Kidney glomerular epithelial cell (primary cell): ENCODE data around the gene CLCN7.

Experiments used
- DNase-seq: peaks from one replicate; lab custom pipeline; 2025; lab: John Stamatoyannopoulos, UW

CLCN7 gene

DNA sequence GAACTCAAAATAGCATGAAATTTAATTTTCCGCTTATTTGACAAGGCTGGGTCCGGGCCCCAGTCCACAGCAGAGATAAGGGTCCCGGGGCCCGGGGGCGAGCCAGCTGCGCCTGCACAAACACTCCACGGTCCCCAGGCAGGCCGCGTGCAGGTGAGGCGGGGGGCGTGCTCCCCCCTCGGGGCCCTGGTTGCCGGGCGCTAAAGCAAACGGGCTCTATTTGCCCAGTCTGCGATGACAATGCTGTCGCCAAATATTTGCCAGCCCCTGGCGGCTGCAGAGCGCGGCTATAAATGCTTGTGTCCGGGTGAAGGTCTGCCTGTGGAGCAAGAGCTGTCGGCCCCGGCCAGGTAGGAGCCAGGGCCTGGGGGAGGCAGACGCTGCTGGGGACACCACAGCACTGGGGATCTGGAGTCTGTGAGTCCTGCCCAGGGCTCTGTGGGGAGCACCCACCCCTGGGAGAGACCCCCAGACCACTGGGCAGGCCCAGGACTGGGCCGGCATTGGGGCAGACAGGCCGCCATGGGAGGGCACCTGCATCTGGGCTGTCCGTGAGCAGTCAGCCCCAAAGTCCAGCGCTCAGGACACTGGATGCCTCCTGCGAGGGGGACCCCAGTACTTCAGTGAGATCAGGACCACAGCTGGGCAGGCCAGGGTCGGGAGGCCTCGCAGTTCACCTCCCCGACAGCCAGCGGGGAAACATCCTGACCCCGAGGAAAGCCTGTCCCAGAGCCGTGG is 43.9 kb downstream of the CLCN7 start, which contains the start of gene PERCC1:
TSS of gene PERCC1 (plus strand) at position 320 of the 738 bp plus-strand sequence. CDS start 1,516 bp downstream, outside the sequence.
- no peak for DNase-seq

DNA sequence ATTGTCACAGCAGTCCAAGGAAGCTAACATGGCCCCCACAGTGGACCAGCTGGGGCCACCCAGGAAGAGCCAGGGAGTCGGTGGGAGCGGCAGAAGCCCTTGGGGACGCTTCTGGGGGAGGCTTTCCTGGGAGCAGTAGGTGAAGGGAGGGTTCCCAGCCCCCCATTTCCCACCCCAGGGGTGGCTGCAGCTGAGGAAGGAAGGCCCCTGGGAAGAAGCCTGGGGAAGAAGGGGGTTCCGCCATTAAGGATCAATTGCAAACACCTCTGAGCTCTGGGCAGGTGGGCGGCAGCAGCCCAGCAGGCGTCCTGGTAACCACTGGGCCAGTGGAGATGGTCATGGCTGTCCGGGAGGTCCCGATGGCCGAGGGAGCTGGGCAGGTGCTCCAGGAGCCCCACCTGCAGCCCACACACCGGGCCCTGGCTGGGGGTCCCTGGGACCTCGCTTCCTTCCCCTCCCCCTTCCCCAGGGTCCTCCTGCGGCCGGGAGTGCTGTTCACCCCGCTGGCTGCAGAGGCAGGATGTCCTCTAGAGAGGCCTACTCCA is 44.5 kb downstream of the CLCN7 start:
- DNase-seq, result no peak

GRCh38 chr16:1429631-1430030 is 45.2 kb downstream of the CLCN7 start:
- DNase-seq, result no peak

- no peak for DNase-seq
Observed at GRCh38 chr16:1429012-1429411, 45.8 kb downstream of the CLCN7 start.

DNA sequence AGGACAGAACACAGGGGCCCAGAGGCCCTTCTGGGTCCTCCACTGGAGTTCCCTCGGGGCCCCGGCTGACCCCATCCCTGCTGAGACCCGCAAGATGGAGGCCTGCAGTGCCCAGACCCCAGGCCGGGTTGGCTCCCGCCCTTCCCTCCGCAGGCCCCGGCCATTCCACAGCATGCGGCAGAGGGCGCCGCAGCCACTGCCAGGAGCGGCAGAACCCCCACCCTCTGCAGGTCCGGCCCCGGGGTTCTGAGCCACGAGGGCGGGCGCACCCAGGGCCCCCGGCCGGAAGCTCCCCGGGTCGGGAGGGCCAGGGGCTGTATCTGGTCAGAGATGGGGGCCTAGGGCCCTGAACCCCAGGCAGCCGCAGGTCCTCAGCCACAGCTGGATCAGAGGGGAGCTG is 46.3 kb downstream of the CLCN7 start:
- DNase-seq, result no peak

DNA sequence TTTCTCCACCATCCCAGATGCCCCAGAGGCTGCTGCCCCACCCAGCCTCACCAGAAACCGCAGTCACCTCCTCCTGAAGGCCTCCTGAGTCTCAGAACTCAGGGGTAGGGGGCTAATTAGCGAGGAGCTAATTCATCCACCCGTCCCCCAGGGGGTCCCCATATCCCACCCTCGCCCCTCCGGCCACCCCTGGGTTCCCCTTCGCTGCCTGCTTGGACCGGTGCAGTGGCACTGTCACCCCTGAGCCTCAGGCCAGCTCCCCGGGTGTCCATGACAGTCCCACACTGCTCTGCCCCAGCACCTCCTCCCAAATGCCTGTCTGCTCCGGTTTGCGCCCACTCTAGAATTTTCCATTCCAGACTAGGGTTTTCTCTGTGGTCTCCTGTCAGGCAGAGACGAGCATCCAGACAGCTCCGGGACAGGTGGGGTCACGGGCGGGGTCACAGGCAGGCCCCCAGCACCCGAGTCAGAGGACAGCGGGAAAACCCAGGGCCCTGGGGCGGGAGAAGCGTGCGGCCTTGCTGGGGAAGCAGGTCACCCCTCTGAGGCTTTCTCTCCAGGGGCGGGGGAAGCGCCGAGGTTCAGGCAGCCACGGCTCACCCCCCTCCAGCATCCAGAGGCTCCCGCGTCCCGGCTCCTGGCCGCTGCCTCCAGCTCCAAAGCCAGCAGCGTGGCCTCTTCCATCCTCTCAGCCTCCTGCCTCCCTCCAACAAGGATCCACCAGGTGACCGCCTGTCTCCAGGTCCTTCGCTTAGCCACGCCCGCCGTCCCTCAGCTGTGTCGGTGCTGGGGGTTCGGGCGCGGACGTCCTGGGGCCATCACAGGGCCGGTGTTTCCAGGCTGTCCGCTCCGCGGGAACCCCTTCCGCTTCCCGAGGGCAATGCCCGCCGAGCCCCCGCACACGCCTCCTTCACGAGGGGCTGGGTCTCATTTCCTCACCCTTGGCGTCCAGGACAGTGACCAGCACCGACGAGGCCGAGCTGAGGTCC is 47.1 kb downstream of the CLCN7 start:
- DNase-seq, result no peak

GRCh38 chr16:1426734-1427471 is 47.9 kb downstream of the CLCN7 start:
- no peak for DNase-seq

GRCh38 chr16:1425616-1426370 is 49.0 kb downstream of the CLCN7 start:
- no peak for DNase-seq

DNA sequence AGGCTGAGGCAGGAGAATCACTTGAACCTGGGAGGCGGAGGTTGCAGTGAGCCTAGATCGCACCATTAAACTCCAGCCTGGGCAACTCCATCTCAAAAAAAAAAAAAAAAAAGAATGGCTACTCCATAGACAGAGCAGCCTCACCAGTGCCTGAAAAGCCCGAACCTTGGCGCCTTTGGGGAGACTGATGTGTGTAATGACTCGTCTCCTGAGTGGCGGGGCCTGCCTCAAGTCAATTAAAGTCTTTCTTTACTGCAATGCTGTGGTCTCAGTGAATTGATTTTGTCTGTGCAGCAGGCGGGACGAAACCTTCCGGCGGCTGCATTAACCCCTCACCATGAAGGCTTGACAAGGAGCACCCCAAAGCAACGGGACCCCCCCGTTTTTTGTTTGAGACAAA is 50.8 kb downstream of the CLCN7 start:
- no peak for DNase-seq

DNA sequence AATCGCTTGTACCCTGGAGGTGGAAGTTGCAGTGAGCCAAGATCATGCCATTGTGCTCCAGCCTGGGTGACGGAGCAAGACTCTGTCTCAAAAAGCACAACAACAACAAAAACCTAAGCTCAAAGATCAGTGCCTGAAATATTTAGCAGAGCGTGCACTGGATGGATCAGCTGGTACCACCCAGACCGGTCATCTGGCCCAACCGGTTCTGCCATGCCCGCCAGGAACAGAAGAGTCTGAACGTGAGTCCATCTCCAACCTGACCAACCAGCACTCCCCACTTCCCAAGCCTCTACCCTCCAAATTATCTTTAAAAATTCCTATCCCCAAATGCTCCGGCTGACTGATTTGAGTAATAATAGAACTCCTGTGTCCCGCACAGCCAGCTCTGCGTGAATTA is 52.8 kb downstream of the CLCN7 start:
- no peak for DNase-seq

DNA sequence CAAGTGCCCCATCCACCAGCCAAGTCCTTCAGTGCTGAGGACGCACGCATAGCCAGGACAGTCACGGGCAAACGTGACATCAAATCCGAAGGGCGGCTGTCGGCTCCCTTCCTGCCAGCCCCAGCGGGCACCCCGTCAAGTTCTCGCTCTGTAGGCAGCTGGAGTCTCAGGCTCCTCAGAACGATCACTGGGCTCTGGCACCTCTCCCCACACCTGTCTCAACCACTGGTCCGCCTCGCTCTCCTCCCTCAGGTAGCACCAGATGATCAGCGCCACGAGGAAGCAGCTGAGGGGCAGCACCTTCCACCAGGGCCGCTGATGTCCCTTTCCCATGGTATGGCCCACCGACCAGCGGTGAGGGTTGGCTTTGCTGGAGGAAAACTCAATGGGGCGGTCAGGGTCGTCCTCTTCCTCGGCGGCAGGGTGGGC is 54.7 kb downstream of the CLCN7 start:
- no peak for DNase-seq

- DNase-seq, result no peak
Observed at GRCh38 chr16:1416521-1416941, 58.3 kb downstream of the CLCN7 start.

DNA sequence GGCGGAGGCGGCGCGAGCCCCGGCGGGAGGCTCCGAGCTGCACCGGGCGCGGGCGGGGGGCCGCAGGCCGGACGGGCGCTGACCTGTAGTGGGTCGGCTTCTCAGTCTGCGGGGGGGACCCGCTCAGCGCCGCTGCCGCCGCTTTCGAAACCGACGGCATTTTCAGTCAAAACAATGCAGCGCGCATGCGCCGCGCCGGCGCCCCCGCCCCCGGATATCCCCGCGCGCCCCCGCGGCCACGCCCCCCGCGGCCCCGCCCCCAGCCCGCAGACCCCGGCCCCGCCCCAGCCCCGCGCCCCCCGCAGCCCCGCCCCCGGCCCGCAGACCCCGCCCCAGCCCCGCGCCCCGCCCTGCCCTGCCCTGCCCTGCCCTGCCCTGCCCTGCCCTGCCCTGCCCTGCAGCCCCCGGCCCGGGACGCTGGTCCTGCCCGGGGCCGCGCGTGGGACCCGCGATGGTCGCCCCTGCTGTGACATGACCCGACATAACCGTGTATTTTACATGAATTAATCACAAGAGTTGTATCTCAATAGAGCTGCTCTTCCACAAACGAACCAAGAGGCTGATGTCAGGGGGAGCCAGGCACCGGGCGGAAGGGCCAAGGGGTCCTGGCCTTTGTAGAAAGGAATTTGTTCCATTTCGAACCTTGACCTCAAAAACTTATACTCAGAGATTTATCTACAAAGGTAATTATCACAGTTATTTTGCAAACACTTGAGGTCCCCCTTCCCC is 60.1 kb downstream of the CLCN7 start, which contains the start of gene UNKL:
TSS of gene UNKL (minus strand) at position 173 of the 729 bp plus-strand sequence. CDS start at position 160, 13 bp downstream.
- DNase-seq, result no peak

DNA sequence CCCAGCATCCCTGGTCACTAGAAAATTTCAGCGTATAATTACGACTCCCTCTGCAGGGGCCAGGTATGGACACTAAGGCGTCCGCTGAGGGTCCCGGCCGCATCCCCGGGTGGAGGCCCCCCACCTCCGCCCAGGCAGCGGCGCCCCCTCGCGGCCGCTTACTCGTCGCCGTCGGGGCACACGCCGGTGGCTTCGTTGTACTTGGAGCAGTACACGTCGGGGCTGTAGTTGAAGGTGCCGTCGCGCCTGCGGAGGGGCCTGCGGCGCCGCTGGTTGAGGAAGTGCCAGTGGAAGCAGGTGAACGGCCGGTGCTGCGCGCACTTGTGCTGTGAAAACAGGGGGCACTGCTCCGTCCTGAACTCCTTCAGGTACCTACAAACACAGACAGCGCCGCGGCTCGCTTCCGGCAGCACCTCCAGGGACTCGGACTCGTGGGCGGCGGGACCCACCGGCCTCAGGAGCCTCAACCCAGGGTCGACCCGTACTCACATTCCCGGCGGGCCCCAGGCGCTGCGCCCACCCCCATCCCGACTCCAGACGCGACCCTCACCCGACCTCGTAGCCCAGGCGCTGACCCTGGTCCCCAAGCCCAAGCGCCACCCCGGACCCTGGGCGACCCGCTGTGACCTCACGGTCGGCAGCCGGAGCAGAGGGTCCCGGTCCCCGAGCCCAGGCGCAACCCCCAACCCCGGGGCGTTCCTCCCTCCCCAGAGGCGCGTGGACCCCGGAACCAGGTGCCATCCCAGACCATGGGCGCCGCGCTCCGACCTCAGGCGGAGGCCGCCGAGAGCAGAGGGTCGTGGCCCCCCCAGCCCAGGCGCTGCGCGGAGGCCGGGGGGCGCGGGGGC is 60.9 kb downstream of the CLCN7 start:
- DNase-seq, result no peak

DNA sequence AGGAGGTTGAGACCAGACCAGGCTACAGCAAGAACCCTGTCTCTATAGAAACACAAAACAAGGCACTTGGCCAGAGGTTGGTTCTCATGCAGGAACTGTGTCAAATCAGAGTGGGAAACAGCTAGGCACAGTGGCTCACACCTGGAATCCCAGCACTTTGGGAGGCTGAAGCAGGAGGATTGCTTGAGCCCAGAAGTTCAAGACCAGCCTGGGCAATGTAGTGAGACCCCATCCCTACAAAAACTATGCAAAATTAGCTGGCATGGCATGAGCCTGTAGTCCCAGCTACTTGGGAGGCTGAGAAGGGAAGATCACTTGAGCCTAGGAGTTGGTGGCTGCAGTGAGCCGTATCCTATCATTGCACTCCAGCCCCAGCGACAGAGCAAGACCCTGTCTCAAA is 62.0 kb downstream of the CLCN7 start:
- DNase-seq, result no peak

DNA sequence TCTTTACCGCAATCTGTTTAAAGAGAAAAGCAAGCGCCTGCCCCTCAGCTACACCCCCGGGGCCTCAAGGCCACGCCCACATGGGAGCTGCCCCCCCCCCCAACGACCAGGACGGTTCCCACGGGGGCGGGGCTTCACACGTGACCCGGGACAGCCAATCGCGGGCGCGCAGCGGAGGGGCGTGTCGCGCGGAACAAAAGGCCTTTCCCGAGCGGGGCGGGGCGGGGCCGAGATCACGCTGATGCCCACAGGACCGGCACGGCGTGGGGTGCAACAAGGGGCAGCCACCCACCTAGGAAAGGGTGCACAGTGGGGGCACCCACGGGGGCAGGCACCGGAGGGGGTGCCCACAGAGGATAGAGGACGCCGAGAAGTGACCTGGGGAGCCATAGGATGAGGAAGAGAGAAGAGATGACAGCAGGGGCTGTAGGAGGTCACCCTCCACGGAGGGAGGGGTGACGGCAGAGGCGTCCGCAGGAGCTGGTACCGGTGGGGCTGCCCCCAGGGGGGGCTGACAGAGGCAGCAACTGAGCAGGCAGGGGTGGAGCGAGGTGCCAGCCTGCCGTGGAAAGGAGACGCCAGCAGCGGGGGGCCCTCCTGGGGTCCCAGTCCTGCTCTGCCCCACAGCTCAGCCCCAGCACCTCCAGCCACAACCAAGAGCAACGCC is 66.5 kb downstream of the CLCN7 start:
- DNase-seq, result peak; percentile 50

DNA sequence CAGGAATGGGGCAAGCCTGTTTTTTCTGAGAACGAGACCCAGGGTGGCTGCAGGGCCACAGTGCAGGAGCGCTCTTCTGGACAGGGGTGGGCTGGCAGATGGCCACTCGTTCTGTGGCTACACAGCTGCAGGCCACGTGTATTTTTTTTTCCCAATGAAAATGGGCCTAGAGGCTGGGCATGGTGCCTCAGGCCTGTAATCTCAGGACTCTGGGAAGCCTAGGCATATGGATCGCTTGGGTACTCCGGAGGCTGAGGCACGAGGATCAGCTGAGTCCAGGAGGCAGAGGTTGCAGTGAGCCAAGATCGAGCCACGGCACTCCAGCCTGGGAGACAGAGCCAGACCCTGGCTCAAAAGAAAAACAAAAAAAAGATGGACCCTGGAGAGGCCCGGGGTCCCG is 67.1 kb downstream of the CLCN7 start:
- no peak for DNase-seq

DNA sequence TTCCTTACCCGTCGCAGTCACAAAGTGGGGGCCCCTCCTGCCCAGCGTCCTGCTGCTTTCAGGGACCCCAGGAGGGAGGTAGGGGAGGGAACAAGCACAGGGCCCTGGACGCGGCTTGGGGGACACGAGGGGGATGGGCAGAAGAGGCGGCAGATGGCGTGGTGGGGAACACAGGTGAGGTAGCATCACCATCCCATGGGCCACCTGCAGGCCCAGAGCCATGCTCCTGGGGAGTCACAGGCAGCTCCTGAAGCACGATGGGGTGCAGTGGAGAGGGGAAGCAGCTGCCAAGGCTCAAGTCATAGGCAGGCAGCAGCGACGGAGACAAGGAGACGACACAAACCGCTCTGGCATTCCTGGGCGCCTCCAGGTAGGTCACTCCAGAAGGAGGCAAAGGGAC is 71.1 kb downstream of the CLCN7 start:
- no peak for DNase-seq

- no peak for DNase-seq
Observed at GRCh38 chr16:1403036-1403435, 71.8 kb downstream of the CLCN7 start.
